ENCODE measurements around the gene ENTPD2. TPM values are rescaled to one million over a fixed set of nuclear protein-coding genes. Genes with fewer than 3 reads are reported as not detected.

Gene ENTPD2
- total RNA-seq, 2 experiments from 2014 or later, result 0.16 TPM; not detected in 1

DNA sequence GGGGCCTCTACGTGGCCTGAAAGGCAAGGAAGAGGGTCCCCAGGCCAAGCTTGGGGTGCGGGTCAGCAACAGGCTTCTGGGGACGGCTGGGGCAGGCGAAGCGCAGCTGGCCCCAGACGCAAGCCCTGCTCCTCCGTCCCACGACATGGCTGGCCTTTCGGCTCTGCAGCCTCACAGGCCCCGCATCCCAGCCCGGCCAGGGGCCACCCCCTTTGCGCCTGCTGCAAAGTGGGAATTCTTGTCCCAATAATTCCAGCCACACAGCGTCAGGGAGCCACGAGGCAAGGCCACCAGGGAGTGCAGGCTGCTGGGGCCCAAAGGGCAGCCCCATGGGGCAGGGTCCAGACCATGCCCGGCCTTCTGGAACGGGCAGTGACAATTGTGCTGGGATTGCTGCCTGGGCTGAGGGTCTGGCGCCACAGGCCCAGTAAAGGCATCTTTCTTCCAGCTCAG is 1.1 kb upstream of the ENTPD2 start:
- ChIA-PET POLR2A (interaction anchor here (0.5 kb wide), 1 partner anchor 259 kb away, joined by 4 read pairs; the partner anchor contains the start of gene CCDC183), CTCF (ENCODE audit: unreplicated experiment) (no interaction called here)
- intact Hi-C loops (cut with micrococcal nuclease; ENCODE audit: unreplicated experiment), result no loop called here
- H3K4me3 ChIP-seq (ENCODE audit: low read depth, low read length, poor library complexity, severe bottlenecking), result no peak overlapping the region
- H4K20me1 ChIP-seq (ENCODE audit: insufficient read depth, low read length), result no peaks in the 10 kb centered on the region
- H3K9me2 ChIP-seq (ENCODE audit: insufficient read depth, low read length), result no peaks in the 10 kb centered on the region
- H3K4me1 ChIP-seq (ENCODE audit: insufficient read depth, low read length, poor library complexity, severe bottlenecking), result no peaks in the 10 kb centered on the region
- H2AFZ ChIP-seq (ENCODE audit: low read length), result no peak overlapping the region
- no peak overlapping the region for H3K4me2 ChIP-seq (ENCODE audit: low read length)
- DNase-seq (ENCODE audit: low spot score), result no peak
- no peaks in the 10 kb centered on the region for H3K36me3 ChIP-seq (ENCODE audit: insufficient read depth, low read length)
- H3K9me3 ChIP-seq (ENCODE audit: low read length), result no peaks in the 10 kb centered on the region
- BruUV-seq (replicated peaks), result no TSS peak
- no peak for TF ChIP-seq EZH2phosphoT487 (IDR thresholded peaks at IDR 0.05; ENCODE audit: borderline replicate concordance, low read depth, low read length)
- TF ChIP-seq, protein P1, sequence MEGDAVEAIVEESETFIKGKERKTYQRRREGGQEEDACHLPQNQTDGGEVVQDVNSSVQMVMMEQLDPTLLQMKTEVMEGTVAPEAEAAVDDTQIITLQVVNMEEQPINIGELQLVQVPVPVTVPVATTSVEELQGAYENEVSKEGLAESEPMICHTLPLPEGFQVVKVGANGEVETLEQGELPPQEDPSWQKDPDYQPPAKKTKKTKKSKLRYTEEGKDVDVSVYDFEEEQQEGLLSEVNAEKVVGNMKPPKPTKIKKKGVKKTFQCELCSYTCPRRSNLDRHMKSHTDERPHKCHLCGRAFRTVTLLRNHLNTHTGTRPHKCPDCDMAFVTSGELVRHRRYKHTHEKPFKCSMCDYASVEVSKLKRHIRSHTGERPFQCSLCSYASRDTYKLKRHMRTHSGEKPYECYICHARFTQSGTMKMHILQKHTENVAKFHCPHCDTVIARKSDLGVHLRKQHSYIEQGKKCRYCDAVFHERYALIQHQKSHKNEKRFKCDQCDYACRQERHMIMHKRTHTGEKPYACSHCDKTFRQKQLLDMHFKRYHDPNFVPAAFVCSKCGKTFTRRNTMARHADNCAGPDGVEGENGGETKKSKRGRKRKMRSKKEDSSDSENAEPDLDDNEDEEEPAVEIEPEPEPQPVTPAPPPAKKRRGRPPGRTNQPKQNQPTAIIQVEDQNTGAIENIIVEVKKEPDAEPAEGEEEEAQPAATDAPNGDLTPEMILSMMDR (conservative IDR thresholded peaks at IDR 0.05; ENCODE audit: low read length), result no peak
- H3K27ac ChIP-seq (ENCODE audit: low read depth, low read length, poor library complexity, severe bottlenecking), result no peak overlapping the region
- no peaks in the 10 kb centered on the region for H3K79me2 ChIP-seq (ENCODE audit: insufficient read depth, low read depth, low read length)

DNA sequence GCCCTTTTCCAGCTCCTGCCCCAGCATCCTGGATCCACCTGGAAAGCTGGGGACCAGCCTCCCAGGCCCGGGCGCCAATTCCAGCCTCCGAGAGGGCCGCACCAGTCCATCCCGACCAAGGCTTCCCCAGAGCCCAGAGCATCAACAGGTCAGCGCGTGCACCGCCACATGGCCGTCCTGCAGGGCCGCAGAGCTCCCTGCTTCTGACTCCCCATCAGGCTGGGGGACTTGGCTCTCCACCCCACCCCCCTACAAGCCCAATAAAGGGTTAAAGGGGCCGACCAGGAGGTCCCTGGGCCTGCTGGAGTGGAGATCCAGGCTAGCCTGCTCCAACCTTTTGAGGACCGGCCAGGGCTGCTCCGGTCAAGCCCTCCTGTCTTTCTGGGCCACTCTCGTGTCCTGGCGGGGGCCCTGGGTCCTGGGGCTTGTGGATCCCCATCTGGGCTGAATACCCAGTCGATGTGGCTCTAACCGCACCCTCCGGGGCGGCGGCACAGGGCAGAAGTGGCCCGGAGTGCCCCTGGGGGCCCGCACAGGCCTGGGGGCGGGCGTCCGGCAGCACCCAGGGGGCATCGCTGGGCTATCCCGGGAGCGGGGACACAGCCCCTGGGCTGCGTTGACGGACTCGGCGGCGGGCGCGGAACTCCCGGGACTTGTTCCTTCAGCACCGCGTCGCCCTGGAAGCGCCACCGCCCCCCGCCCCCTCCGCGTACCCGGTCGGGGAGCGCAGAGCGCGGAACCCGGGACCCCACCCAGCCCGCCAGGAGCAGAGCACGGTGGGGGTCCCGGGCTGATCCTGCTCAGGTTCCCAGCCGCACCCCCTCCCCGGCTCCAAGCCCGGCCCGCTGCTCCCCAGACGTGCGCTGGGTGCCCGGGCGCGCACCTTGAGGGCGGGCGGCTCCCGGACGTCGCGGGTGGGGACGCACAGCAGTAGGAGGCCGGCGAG is 590 bp downstream of the ENTPD2 start:
- Histone ChIP-seq H3K79me2 (ENCODE audit: insufficient read depth, low read depth, low read length) (no peaks in the 10 kb centered on the region), H3K9me3 (ENCODE audit: low read length) (no peaks in the 10 kb centered on the region), H3K4me3 (ENCODE audit: low read depth, low read length, poor library complexity, severe bottlenecking) (no peak overlapping the region), H3K4me1 (ENCODE audit: insufficient read depth, low read length, poor library complexity, severe bottlenecking) (no peaks in the 10 kb centered on the region), H3K9me2 (ENCODE audit: insufficient read depth, low read length) (no peaks in the 10 kb centered on the region), H3K36me3 (ENCODE audit: insufficient read depth, low read length) (no peaks in the 10 kb centered on the region), H2AFZ (ENCODE audit: low read length) (no peak overlapping the region), H4K20me1 (ENCODE audit: insufficient read depth, low read length) (no peaks in the 10 kb centered on the region), H3K27ac (ENCODE audit: low read depth, low read length, poor library complexity, severe bottlenecking) (no peak overlapping the region), H3K4me2 (ENCODE audit: low read length) (no peak overlapping the region)
- DNase-seq (ENCODE audit: low spot score), result no peak
- ChIA-PET CTCF (ENCODE audit: unreplicated experiment) (no interaction called here), POLR2A (interaction anchor here (0.5 kb wide), 1 partner anchor 316 kb away, joined by 3 read pairs; no protein-coding TSS in a partner anchor)
- TF ChIP-seq, protein P1 (conservative IDR thresholded peaks at IDR 0.05; ENCODE audit: low read length), result no peak
- no peak for TF ChIP-seq EZH2phosphoT487 (IDR thresholded peaks at IDR 0.05; ENCODE audit: borderline replicate concordance, low read depth, low read length)
- BruUV-seq (replicated peaks), result no TSS peak
- intact Hi-C loops (cut with micrococcal nuclease; ENCODE audit: unreplicated experiment), result no loop called here

DNA sequence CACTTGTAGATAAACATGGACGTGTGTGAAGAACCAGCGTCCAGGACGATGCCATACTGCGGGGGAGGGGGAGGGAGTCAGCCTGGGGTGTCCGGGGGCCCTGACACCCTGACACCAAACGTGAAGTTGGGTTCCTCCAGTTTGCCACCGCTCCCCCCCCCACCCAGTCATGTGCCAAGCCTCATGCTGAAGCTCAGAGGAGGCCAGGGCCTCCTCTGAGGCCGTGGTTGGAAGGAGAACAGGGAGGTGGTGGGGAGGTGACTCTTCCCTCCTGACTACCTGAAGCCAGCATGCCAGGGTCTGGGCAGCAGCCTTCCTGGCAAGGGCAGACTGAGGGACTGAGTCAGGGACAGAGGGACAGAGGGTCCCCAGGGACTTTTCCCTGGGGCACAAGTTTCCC is 1.6 kb downstream of the ENTPD2 start:
- Histone ChIP-seq H3K4me3 (ENCODE audit: low read depth, low read length, poor library complexity, severe bottlenecking) (no peak overlapping the region), H2AFZ (ENCODE audit: low read length) (no peak overlapping the region), H4K20me1 (ENCODE audit: insufficient read depth, low read length) (no peaks in the 10 kb centered on the region), H3K79me2 (ENCODE audit: insufficient read depth, low read depth, low read length) (no peaks in the 10 kb centered on the region), H3K27ac (ENCODE audit: low read depth, low read length, poor library complexity, severe bottlenecking) (no peak overlapping the region), H3K36me3 (ENCODE audit: insufficient read depth, low read length) (no peaks in the 10 kb centered on the region), H3K9me3 (ENCODE audit: low read length) (no peaks in the 10 kb centered on the region), H3K9me2 (ENCODE audit: insufficient read depth, low read length) (no peaks in the 10 kb centered on the region), H3K4me1 (ENCODE audit: insufficient read depth, low read length, poor library complexity, severe bottlenecking) (no peaks in the 10 kb centered on the region), H3K4me2 (ENCODE audit: low read length) (no peak overlapping the region)
- DNase-seq (ENCODE audit: low spot score), result no peak
- intact Hi-C loops (cut with micrococcal nuclease; ENCODE audit: unreplicated experiment), result no loop called here
- BruUV-seq (replicated peaks), result no TSS peak
- CTCF ChIA-PET (ENCODE audit: unreplicated experiment), result interaction anchor here (0.6 kb wide), 1 partner anchor 9 kb away, joined by 3 read pairs; no protein-coding TSS in a partner anchor
- POLR2A ChIA-PET, result no interaction called here
- TF ChIP-seq EZH2phosphoT487 (IDR thresholded peaks at IDR 0.05; ENCODE audit: borderline replicate concordance, low read depth, low read length), result no peak
- TF ChIP-seq, protein P1 (conservative IDR thresholded peaks at IDR 0.05; ENCODE audit: low read length), result no peak

Data from OCI-LY7 (cell line).